Ovary (tissue), 3 donors: ENCODE measurements around the gene GALNT10.

ENCODE experiments used
- CTCF ChIP-seq, 3 donors: fragments of 450-650 bp in 2 of 3; fragments of 200-600 bp in 1 of 3; IDR thresholded peaks; one replicate each; pipeline versions ENCODE4 v1.5.1 to v1.8.0; 2016 to 2022; ENCODE audit warnings: antibody characterized with exemption in 3 of 3, mild to moderate bottlenecking in 1 of 3
- EP300 ChIP-seq: sonication (generic); formaldehyde crosslinking; IDR thresholded peaks from one replicate; pipeline ENCODE4 v1.6.1; 2017; ENCODE audit warnings: antibody characterized with exemption
- POLR2A ChIP-seq: fragments of 450-650 bp; IDR thresholded peaks from one replicate; pipeline ENCODE4 v1.6.1; 2017; ENCODE audit warnings: antibody characterized with exemption, mild to moderate bottlenecking, moderate library complexity
- donor health status: DM: no; HTN: no; CAD: no.

GRCh38 chr5:154268073-154268472 lies 77.5 kb downstream of the GALNT10 start:
- no peak for TF ChIP-seq CTCF (IDR thresholded peaks at IDR 0.05)
- no peak for TF ChIP-seq POLR2A
- no peak for TF ChIP-seq EP300
